H1 (cell line): ENCODE data around the gene PDE4D. TPM values are rescaled to one million over a fixed set of nuclear protein-coding genes. Genes with fewer than 3 reads are reported as not detected.

ENCODE experiments used
- CTCF ChIA-PET: fragments of 300-600 bp; sonication (Branson Sonifier 250); formaldehyde crosslinking; loops from one replicate; lab custom pipeline; 2021; ENCODE audit not compliant: partially characterized antibody; lab: Charles Lee
- POLR2A ChIA-PET: fragments of 300-600 bp; sonication (Branson Sonifier 250); formaldehyde crosslinking; loops from one replicate; lab custom pipeline; 2021; ENCODE audit warnings: inconsistent platforms; ENCODE audit not compliant: partially characterized antibody; lab: Charles Lee
- DNase-seq, 2 experiments: peaks; one replicate each; pipeline versions ENCODE4 v3.0.0 to v3.0.0-alpha.2; 2010 to 2022; ENCODE audit warnings: low spot score in 2 of 2, low read depth in 1 of 2, mixed read lengths in 1 of 2
- FAIRE-seq: peaks from 2 replicates; lab custom pipeline; 2011; peaks lifted over from hg19 to GRCh38; lab: Jason Lieb, UNC
- H2AFZ ChIP-seq: 2 replicates; pipeline ENCODE4 v1.8.1; 2012; ENCODE audit warnings: low read length, inconsistent platforms
- H2AK5ac ChIP-seq: 2 replicates; pipeline ENCODE4 v1.6.1; 2013; ENCODE audit warnings: low read depth, low read length
- H2BK120ac ChIP-seq: replicated peaks from 2 replicates; pipeline ENCODE3; 2013; ENCODE audit warnings: low read depth, low read length, inconsistent platforms
- H2BK12ac ChIP-seq: 2 replicates; pipeline ENCODE4 v1.6.1; 2013; ENCODE audit warnings: low read depth, low read length
- H2BK15ac ChIP-seq: 2 replicates; pipeline ENCODE4 v1.6.1; 2013; ENCODE audit warnings: low read length
- H2BK20ac ChIP-seq: 2 replicates; pipeline ENCODE4 v1.6.1; 2013; ENCODE audit warnings: low read length
- H2BK5ac ChIP-seq: 2 replicates; pipeline ENCODE4 v1.6.1; 2013; ENCODE audit warnings: low read depth, low read length
- H3K14ac ChIP-seq: 2 replicates; pipeline ENCODE4 v1.6.1; 2013; ENCODE audit warnings: inconsistent platforms; ENCODE audit not compliant: insufficient read length
- H3K18ac ChIP-seq: 2 replicates; pipeline ENCODE4 v1.6.1; 2013; ENCODE audit warnings: low read length; ENCODE audit errors: extremely low read depth
- H3K23ac ChIP-seq: 2 replicates; pipeline ENCODE4 v1.6.1; 2013; ENCODE audit warnings: inconsistent platforms; ENCODE audit not compliant: insufficient read length
- H3K23me2 ChIP-seq: 2 replicates; pipeline ENCODE4 v1.6.1; 2013; ENCODE audit warnings: low read depth, low read length
- H3K27ac ChIP-seq: 2 replicates; pipeline ENCODE4 v1.6.1; 2011; ENCODE audit warnings: low read depth, low read length, inconsistent platforms
- H3K27me3 ChIP-seq, 4 experiments: replicated peaks in 1 of 4; 1 replicate in 1 of 4; 2 replicates in 3 of 4; pipeline versions ENCODE4 v1.6.1 to v1.8.1; 2011 to 2013; ENCODE audit warnings: low read length in 3 of 4, mild to moderate bottlenecking in 3 of 4, inconsistent platforms in 2 of 4, mixed read lengths in 2 of 4, moderate library complexity in 1 of 4; ENCODE audit not compliant: control insufficient read depth in 3 of 4, insufficient read depth in 3 of 4; ENCODE audit errors: extremely low read depth in 1 of 4
- H3K36me3 ChIP-seq, 4 experiments: 2 replicates each; pipeline versions ENCODE4 v1.6.1 to v1.8.1; 2011 to 2013; ENCODE audit warnings: mild to moderate bottlenecking in 4 of 4, low read length in 3 of 4, moderate library complexity in 2 of 4, control low read depth in 1 of 4, inconsistent platforms in 1 of 4; ENCODE audit not compliant: insufficient read depth in 4 of 4, control insufficient read depth in 2 of 4
- H3K4ac ChIP-seq: replicated peaks from 2 replicates; pipeline ENCODE3; 2013; ENCODE audit warnings: low read length, low read depth, mixed read lengths, inconsistent platforms; ENCODE audit not compliant: insufficient read length
- H3K4me1 ChIP-seq, 4 experiments: replicated peaks in 1 of 4; 1 replicate in 1 of 4; 2 replicates in 3 of 4; pipeline versions ENCODE4 v1.6.1 to v1.8.1; 2011 to 2013; ENCODE audit warnings: low read length in 3 of 4, inconsistent platforms in 2 of 4, mixed read lengths in 1 of 4; ENCODE audit not compliant: insufficient read depth in 4 of 4, control insufficient read depth in 3 of 4
- H3K4me2 ChIP-seq, 2 experiments: 2 replicates each; pipeline versions ENCODE4 v1.6.1 to v1.8.1; 2011 to 2013; ENCODE audit warnings: low read depth in 2 of 2, low read length in 2 of 2, control low read depth in 1 of 2, inconsistent platforms in 1 of 2, mild to moderate bottlenecking in 1 of 2; ENCODE audit not compliant: insufficient read depth in 1 of 2
- H3K4me3 ChIP-seq, 4 experiments: fragments of 200-600, 300-600 bp in 1 of 4; sonication (generic), shearing (Covaris generic), sonication (Bioruptor Twin) in 1 of 4; 2 replicates each; pipeline versions ENCODE4 v1.5.1 to v1.8.1; 2011 to 2016; ENCODE audit warnings: low read length in 4 of 4, low read depth in 3 of 4, control low read depth in 2 of 4, inconsistent platforms in 2 of 4, mild to moderate bottlenecking in 2 of 4, mixed read lengths in 1 of 4, moderate library complexity in 1 of 4; ENCODE audit not compliant: insufficient read depth in 2 of 4; ENCODE audit errors: extremely low read depth in 1 of 4
- H3K56ac ChIP-seq: replicated peaks from 2 replicates; pipeline ENCODE3; 2013; ENCODE audit warnings: low read depth, mild to moderate bottlenecking, mixed read lengths, low read length, inconsistent platforms; ENCODE audit not compliant: insufficient read length
- H3K79me1 ChIP-seq: 2 replicates; pipeline ENCODE4 v1.6.1; 2013; ENCODE audit warnings: low read depth, low read length, control low read depth
- H3K79me2 ChIP-seq, 2 experiments: 2 replicates each; pipeline versions ENCODE4 v1.6.1 to v1.8.1; 2012 to 2013; ENCODE audit warnings: low read length in 2 of 2, mild to moderate bottlenecking in 2 of 2, inconsistent platforms in 1 of 2; ENCODE audit not compliant: insufficient read depth in 2 of 2, control insufficient read depth in 1 of 2
- H3K9ac ChIP-seq, 4 experiments: replicated peaks in 1 of 4; 1 replicate in 1 of 4; 2 replicates in 3 of 4; pipeline versions ENCODE4 v1.6.1 to v1.8.1; 2011 to 2013; ENCODE audit warnings: low read depth in 3 of 4, low read length in 3 of 4, control low read depth in 2 of 4, mild to moderate bottlenecking in 2 of 4, moderate library complexity in 2 of 4, inconsistent platforms in 1 of 4; ENCODE audit errors: extremely low read depth in 1 of 4
- H3K9me3 ChIP-seq, 2 experiments: 2 replicates each; pipeline versions ENCODE4 v1.6.1 to v1.8.1; 2012 to 2013; ENCODE audit warnings: mild to moderate bottlenecking in 2 of 2, moderate library complexity in 2 of 2, control low read depth in 1 of 2, inconsistent platforms in 1 of 2, low read depth in 1 of 2, low read length in 1 of 2, mixed read lengths in 1 of 2; ENCODE audit not compliant: insufficient read depth in 2 of 2
- H4K20me1 ChIP-seq, 2 experiments: replicated peaks in 1 of 2; 2 replicates each; pipeline versions ENCODE3 to v1.8.1; 2011 to 2013; ENCODE audit warnings: inconsistent platforms in 2 of 2, low read length in 2 of 2, mild to moderate bottlenecking in 1 of 2; ENCODE audit not compliant: insufficient read depth in 2 of 2, control insufficient read depth in 1 of 2
- H4K5ac ChIP-seq: 2 replicates; pipeline ENCODE4 v1.6.1; 2013; ENCODE audit warnings: low read length, low read depth, mixed read lengths, inconsistent platforms; ENCODE audit not compliant: insufficient read length
- H4K8ac ChIP-seq: 2 replicates; pipeline ENCODE4 v1.8.0; 2013; ENCODE audit warnings: mild to moderate bottlenecking, moderate library complexity, low read length, inconsistent platforms; ENCODE audit not compliant: insufficient read depth; ENCODE audit errors: extremely low read depth
- H4K91ac ChIP-seq: replicated peaks from 2 replicates; pipeline ENCODE3; 2013; ENCODE audit warnings: low read length, mixed read lengths, inconsistent platforms; ENCODE audit not compliant: insufficient read length
- BACH1 ChIP-seq: IDR thresholded peaks from 2 replicates; pipeline ENCODE4 v1.6.1; 2012; ENCODE audit warnings: low read length, improper control_type of control experiment
- CHD2 ChIP-seq: IDR thresholded peaks from 2 replicates; pipeline ENCODE4 v1.6.1; 2012; ENCODE audit warnings: low read length, improper control_type of control experiment
- EGR1 ChIP-seq: IDR thresholded peaks from 2 replicates; pipeline ENCODE4 v1.6.1; 2011; ENCODE audit warnings: low read depth, low read length, borderline replicate concordance
- EP300 ChIP-seq, 2 experiments: IDR thresholded peaks; 1 replicate in 1 of 2; 2 replicates in 1 of 2; pipeline ENCODE4 v1.6.1; 2011 to 2012; ENCODE audit warnings: low read depth in 2 of 2, low read length in 2 of 2, mild to moderate bottlenecking in 2 of 2, borderline replicate concordance in 1 of 2, inconsistent platforms in 1 of 2, moderate library complexity in 1 of 2
- KDM4A ChIP-seq: IDR thresholded peaks from one replicate; pipeline ENCODE4 v1.7.1; 2012; ENCODE audit warnings: low read depth, mild to moderate bottlenecking, moderate library complexity, low read length, inconsistent platforms; ENCODE audit not compliant: severe bottlenecking
- NANOG ChIP-seq: IDR thresholded peaks from 2 replicates; pipeline ENCODE4 v1.6.1; 2011; ENCODE audit warnings: low read length, low read depth, mild to moderate bottlenecking, inconsistent platforms; ENCODE audit not compliant: insufficient read depth, poor library complexity, severe bottlenecking
- RAD21 ChIP-seq, 2 experiments: IDR thresholded peaks in 1 of 2; conservative IDR thresholded peaks in 1 of 2; 2 replicates each; pipeline ENCODE4 v1.6.1; 2011; ENCODE audit warnings: low read depth in 2 of 2, low read length in 2 of 2, improper control_type of control experiment in 1 of 2, inconsistent platforms in 1 of 2, mild to moderate bottlenecking in 1 of 2, moderate library complexity in 1 of 2
- SAP30 ChIP-seq: fragments of 300-600 bp; sonication (generic); IDR thresholded peaks from 2 replicates; pipeline ENCODE4 v1.7.1; 2012; ENCODE audit warnings: low read length, moderate library complexity, mild to moderate bottlenecking, inconsistent platforms; ENCODE audit not compliant: insufficient read depth, insufficient replicate concordance
- SP4 ChIP-seq: IDR thresholded peaks from 2 replicates; pipeline ENCODE4 v1.6.1; 2012; ENCODE audit warnings: low read length, inconsistent platforms
- USF2 ChIP-seq: IDR thresholded peaks from 2 replicates; pipeline ENCODE4 v1.6.1; 2011; ENCODE audit warnings: low read length, improper control_type of control experiment
- WGBS, 2 experiments: shearing (Covaris generic) in 1 of 2; methylation state at CpG; one replicate each; pipeline versions ENCODE4 v1.1.6 to v1.1.7; 2013 to 2015; ENCODE audit warnings: low lambda C conversion rate in 2 of 2, mixed read lengths in 2 of 2, inconsistent platforms in 1 of 2, low coverage in 1 of 2, missing lambda C conversion rate in 1 of 2; ENCODE audit not compliant: insufficient replicate concordance in 2 of 2, insufficient coverage in 1 of 2, insufficient read length in 1 of 2; ENCODE audit errors: extremely low coverage in 1 of 2, missing lambda C conversion rate in 1 of 2; 5-methylcytosine and 5-hydroxymethylcytosine counted together
- polyA plus RNA-seq, 7 experiments: library from polyadenylated mRNA; depleted of rRNA in 3 of 7; stranded (reverse) in 5 of 7; unstranded in 2 of 7; fragments of >200 nt in 5 of 7; fragments of 200-250 nt in 2 of 7; gene quantifications; 1 replicate in 5 of 7; 2 replicates in 1 of 7; 4 replicates in 1 of 7; pipeline versions ENCODE4 v1.2.1 to v1.2.3, GENCODE V29; 2011 to 2013; ENCODE audit warnings: missing spikeins in 2 of 7, mixed read lengths in 2 of 7
- total RNA-seq: library from RNA; stranded (reverse); fragmentation: NEBNext Ultra II Directional; extraction: Animal tissue kit (Norgen Biotek cat#: 25700); gene quantifications from 2 replicates; pipeline ENCODE4 v1.2.1, GENCODE V29; 2021
- TF ChIP-seq, protein P1 (sequence below): IDR thresholded peaks from 2 replicates; pipeline ENCODE4 v1.6.1; 2012; ENCODE audit warnings: inconsistent platforms

The PDE4D gene
- total and polyA plus RNA-seq, 2 of the 8 experiments (the other 6 are each of a cell fraction or from before 2014, with no cell fraction given), result 2.3 to 3.7 TPM

- no peaks in the 10 kb centered on the region for H4K20me1 ChIP-seq
- H4K8ac ChIP-seq, result no peak overlapping the region
- TF ChIP-seq NANOG (no peak), RAD21 (IDR thresholded peaks at IDR 0.05 in 1 of 2, conservative IDR thresholded peaks at IDR 0.05 in 1 of 2; ENCODE audit: low read depth in 2 of 2, low read length in 2 of 2) (no peak), SP4 (no peak), SAP30 (no peak), EP300 (IDR thresholded peaks at IDR 0.05; ENCODE audit: borderline replicate concordance in 1 of 2, low read depth in 2 of 2, low read length in 2 of 2) (no peak), KDM4A (no peak), EGR1 (no peak), BACH1 (no peak), USF2 (no peak), CHD2 (no peak)
- TF ChIP-seq, protein P1, sequence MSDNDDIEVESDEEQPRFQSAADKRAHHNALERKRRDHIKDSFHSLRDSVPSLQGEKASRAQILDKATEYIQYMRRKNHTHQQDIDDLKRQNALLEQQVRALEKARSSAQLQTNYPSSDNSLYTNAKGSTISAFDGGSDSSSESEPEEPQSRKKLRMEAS, result no peak
Observed at GRCh38 chr5:59279979-59280378, 613.5 kb downstream of the PDE4D start.

More at GRCh38 chr5:59279979-59280378, 613.5 kb downstream of the PDE4D start:
- Histone ChIP-seq H3K4me1 (no peaks in the 10 kb centered on the region), H3K4me3 (no peak overlapping the region), H3K79me1 (no peaks in the 10 kb centered on the region), H3K9ac (no peak overlapping the region), H2BK12ac (no peak overlapping the region), H3K18ac (no peak overlapping the region), H3K27me3 (no peaks in the 10 kb centered on the region), H2BK20ac (no peak overlapping the region), H2AK5ac (no peak overlapping the region), H2BK15ac (no peak overlapping the region), H3K4me2 (no peak overlapping the region), H3K23me2 (no peaks in the 10 kb centered on the region), H3K14ac (no peak overlapping the region), H4K91ac (no peak overlapping the region), H2BK5ac (no peak overlapping the region), H3K56ac (no peak overlapping the region), H2AFZ (no peak overlapping the region), H3K9me3 (no peaks in the 10 kb centered on the region), H3K79me2 (no peaks in the 10 kb centered on the region), H4K5ac (no peak overlapping the region), H3K4ac (no peak overlapping the region), H3K23ac (no peak overlapping the region), H3K36me3 (no peaks in the 10 kb centered on the region), H2BK120ac (no peak overlapping the region), H3K27ac (no peak overlapping the region)
- DNase-seq (no peak), FAIRE-seq (no peak)
- POLR2A ChIA-PET, result no interaction called here
- CTCF ChIA-PET, result no interaction called here
- WGBS, 2 experiments, result 91% methylated on average over 2 of the region's 2 CpGs; no CpG with 5 or more reads in 1 of the 2 experiments
